NT2/D1 (cell line): ENCODE results near the gene BABAM1.

Source experiments
- DNase-seq: peaks from one replicate; pipeline ENCODE4 v3.0.0-alpha.2; 2011; ENCODE audit warnings: low read depth, low spot score
- H3K27me3 ChIP-seq: 2 replicates; pipeline ENCODE4 v1.6.0; 2011; ENCODE audit warnings: mild to moderate bottlenecking; ENCODE audit not compliant: insufficient read length, insufficient read depth
- H3K36me3 ChIP-seq: 2 replicates; pipeline ENCODE4 v1.6.1; 2011; ENCODE audit warnings: mild to moderate bottlenecking, low read length, mixed read lengths; ENCODE audit not compliant: insufficient read depth, insufficient read length
- H3K4me1 ChIP-seq: 2 replicates; pipeline ENCODE4 v1.5.1; 2011; ENCODE audit not compliant: insufficient read depth, insufficient read length
- H3K4me3 ChIP-seq: 2 replicates; pipeline ENCODE4 v1.5.1; 2011; ENCODE audit warnings: low read depth; ENCODE audit not compliant: insufficient read length
- H3K9ac ChIP-seq: 2 replicates; pipeline ENCODE4 v1.6.0; 2011; ENCODE audit warnings: low read depth; ENCODE audit not compliant: insufficient read length
- H3K9me3 ChIP-seq: 2 replicates; pipeline ENCODE4 v1.5.1; 2011; ENCODE audit warnings: mild to moderate bottlenecking, low read length; ENCODE audit not compliant: insufficient read depth
- SUZ12 ChIP-seq: IDR thresholded peaks from 2 replicates; pipeline ENCODE4 v1.6.1; 2011; ENCODE audit not compliant: insufficient read length, insufficient read depth; ENCODE audit errors: extremely low read depth
- YY1 ChIP-seq: IDR thresholded peaks from 2 replicates; pipeline ENCODE4 v1.6.1; 2011; ENCODE audit not compliant: insufficient read length, insufficient read depth
- ZNF274 ChIP-seq: IDR thresholded peaks from 2 replicates; pipeline ENCODE4 v1.6.1; 2011; ENCODE audit warnings: mild to moderate bottlenecking, low read depth, low read length

Gene BABAM1

DNA sequence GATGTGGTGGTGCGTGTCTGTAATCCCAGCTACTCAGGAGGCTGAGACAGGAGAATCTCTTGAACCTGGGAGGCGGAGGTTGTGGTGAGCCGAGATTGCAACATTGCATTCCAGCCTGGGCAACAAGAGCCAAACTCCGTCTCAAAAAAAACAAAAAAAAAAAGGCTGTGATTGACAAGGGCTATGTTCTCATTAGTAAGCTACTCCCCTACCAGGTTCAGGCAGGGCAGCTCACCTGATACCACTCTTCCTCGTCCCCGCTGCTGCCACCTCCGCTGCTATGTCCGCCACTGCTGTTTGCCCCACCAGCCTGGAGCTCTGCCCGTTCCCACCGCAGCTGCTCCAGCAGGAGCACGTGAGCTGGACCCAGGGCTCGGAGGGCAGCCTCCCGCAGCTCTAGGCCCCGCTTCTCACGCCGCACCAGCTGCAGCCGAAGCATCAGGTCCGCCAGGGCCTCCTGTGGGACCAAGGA is 12.1 kb upstream of the BABAM1 start:
- Histone ChIP-seq H3K4me1 (peaks cover 5% of the 10 kb centered on the region), H3K36me3 (no peaks in the 10 kb centered on the region), H3K4me3 (no peak overlapping the region), H3K27me3 (peaks cover 10% of the 10 kb centered on the region), H3K9me3 (peaks cover 26% of the 10 kb centered on the region; the same call in 1 of the 2 replicates), H3K9ac (no peak overlapping the region)
- DNase-seq = no peak
- TF ChIP-seq SUZ12 (no peak), YY1 (no peak), ZNF274 (no peak)

DNA sequence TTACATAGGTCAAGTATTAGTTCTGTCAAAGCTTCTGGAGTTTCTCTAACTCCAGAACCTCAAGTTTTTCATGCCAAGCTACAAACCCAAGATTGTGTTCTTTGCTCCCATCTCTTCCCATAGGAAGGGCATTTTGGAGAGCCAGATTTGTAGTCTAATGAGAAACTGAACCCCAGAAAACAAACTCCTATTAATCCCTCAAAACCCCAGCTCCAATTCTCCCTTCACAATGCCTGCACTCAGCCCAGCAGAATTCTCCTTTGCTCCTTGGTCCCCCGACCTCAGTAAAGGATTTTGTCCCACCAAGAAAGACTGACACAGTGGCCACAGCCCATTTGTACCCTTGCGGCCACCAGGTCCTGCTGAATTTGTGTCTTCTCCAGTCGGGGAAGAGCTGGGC is 11.1 kb upstream of the BABAM1 start:
- DNase-seq = no peak
- Histone ChIP-seq H3K9me3 (peaks cover 33% of the 10 kb centered on the region; the same call in 1 of the 2 replicates), H3K4me3 (no peak overlapping the region), H3K4me1 (peaks cover 5% of the 10 kb centered on the region), H3K9ac (no peak overlapping the region), H3K36me3 (no peaks in the 10 kb centered on the region), H3K27me3 (peaks cover 10% of the 10 kb centered on the region)
- TF ChIP-seq YY1 (no peak), ZNF274 (no peak), SUZ12 (no peak)

DNA sequence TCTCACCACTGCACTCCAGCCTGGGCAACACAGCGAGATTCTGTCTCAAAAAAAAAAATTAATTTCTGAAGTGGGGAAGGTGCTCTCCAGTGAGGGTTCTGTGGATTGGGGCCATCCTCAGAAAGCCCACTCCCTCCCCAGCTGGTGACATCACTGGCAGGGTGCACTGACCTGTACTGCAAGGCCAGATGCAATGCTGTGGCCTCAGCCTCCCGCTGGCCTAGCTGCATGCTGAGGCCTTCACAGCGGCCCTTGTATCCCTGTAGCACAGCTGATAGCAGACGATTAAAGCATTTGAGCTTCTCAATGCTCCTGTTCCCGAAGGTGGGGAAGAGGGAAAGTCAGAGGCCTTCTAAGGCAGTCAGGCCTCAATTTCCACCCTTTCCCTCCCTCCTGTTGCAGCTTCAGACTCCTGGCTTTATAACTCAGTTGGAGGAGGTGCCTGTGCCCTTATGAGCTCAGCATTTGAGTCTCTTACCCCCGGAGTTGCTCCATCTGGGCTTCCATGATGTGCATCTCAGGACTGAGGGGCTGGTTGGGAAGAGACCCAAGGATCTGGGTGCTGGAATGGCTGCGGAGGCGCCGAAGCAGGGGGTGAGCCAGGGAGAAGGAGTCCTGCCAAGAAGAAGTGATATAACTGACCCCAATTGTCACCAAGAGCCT is 8.0 kb upstream of the BABAM1 start:
- H3K9ac ChIP-seq = no peak overlapping the region
- H3K9me3 ChIP-seq = peaks cover 33% of the 10 kb centered on the region; the same call in 1 of the 2 replicates
- H3K4me3 ChIP-seq = no peak overlapping the region

DNA sequence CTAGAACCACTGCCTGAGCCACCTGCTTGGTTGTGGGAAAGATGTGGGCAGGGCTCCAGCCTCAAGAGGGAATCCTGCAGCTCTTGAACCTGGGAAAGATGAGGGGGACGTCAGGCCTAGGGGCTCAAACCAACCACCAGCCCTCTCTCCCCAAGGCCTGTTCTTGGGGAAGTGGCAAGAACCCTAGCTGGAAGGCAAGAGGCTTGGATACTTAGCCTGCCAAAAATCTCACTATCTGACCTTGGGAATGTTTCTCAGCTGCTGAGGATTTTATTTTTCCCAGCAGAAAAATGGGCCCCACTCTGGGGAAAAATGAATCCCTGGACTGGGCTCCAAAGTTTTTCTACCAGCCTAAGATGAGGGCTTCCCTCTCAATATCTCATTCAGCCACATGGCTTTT is 7.3 kb upstream of the BABAM1 start:
- TF ChIP-seq ZNF274 = no peak
- no peak for TF ChIP-seq SUZ12
- no peak for TF ChIP-seq YY1
- Histone ChIP-seq H3K27me3 (peaks cover 10% of the 10 kb centered on the region), H3K4me3 (no peak overlapping the region), H3K36me3 (no peaks in the 10 kb centered on the region), H3K4me1 (peaks cover under 1% of the 10 kb centered on the region), H3K9me3 (peaks cover 33% of the 10 kb centered on the region; the same call in 1 of the 2 replicates), H3K9ac (no peak overlapping the region)
- DNase-seq = no peak

More for the DNA sequence above, 8.0 kb upstream of the BABAM1 start:
- TF ChIP-seq YY1 = no peak
- no peak for TF ChIP-seq ZNF274
- no peak for TF ChIP-seq SUZ12
- Histone ChIP-seq H3K4me1 (peaks cover 5% of the 10 kb centered on the region), H3K36me3 (no peaks in the 10 kb centered on the region), H3K27me3 (peaks cover 10% of the 10 kb centered on the region)
- no peak for DNase-seq

DNA sequence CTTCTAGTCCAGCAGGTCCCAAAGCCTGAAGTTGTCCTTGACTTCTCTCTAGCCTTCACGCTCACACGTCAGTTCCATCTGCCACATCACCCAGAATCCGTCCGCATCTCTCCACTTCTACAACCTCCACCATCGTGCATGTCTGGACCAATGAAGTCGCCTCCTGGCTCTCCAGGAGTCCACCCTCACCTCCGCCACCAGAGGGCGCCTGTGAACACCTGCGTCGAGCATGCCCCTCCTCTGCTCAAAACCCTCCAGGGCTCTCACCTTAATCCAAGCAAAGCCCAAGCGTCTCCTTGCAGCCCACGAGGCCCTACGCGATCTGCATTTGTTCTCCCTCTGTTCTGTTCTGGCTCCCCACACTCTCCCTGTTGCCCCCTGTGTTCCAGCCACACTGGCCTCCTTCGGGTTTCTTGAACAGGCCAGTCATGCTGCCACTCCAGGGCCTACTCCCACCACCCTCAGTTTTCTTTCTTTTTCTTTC is 6.4 kb upstream of the BABAM1 start:
- Histone ChIP-seq H3K9ac (peak overlapping the region; percentile 38), H3K4me1 (no peaks in the 10 kb centered on the region), H3K4me3 (no peak overlapping the region), H3K36me3 (no peaks in the 10 kb centered on the region), H3K9me3 (peaks cover 33% of the 10 kb centered on the region; the same call in 1 of the 2 replicates), H3K27me3 (peaks cover 8% of the 10 kb centered on the region)
- DNase-seq = peak; percentile 90
- TF ChIP-seq YY1 (no peak), ZNF274 (no peak), SUZ12 (no peak)

DNA sequence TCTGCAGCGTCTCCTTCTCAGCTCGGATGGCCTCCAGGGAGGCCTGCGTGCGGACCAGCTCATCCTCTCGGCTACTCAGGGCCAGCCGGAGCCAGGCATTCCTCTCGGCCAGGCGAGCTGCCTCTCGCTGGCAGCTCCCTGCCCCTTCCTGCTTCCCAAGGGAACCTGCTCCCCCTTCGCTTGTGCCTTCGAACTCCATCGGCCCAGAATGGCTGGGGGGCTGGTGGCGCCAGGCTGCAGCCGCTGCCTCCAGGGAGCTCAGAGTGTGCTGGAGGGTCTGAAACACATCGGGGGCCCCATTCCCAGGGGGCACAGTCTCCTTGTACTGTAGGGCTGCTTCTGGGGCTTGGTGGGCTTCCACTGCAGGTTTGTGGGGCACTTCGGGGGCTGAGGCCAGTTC is 4.7 kb upstream of the BABAM1 start:
- H3K9ac ChIP-seq = no peak overlapping the region
- DNase-seq = no peak
- no peaks in the 10 kb centered on the region for H3K27me3 ChIP-seq
- H3K36me3 ChIP-seq = no peaks in the 10 kb centered on the region
- H3K9me3 ChIP-seq = peaks cover 33% of the 10 kb centered on the region; the same call in 1 of the 2 replicates
- no peaks in the 10 kb centered on the region for H3K4me1 ChIP-seq
- no peak overlapping the region for H3K4me3 ChIP-seq
- TF ChIP-seq YY1 = no peak
- no peak for TF ChIP-seq ZNF274
- TF ChIP-seq SUZ12 = no peak

DNA sequence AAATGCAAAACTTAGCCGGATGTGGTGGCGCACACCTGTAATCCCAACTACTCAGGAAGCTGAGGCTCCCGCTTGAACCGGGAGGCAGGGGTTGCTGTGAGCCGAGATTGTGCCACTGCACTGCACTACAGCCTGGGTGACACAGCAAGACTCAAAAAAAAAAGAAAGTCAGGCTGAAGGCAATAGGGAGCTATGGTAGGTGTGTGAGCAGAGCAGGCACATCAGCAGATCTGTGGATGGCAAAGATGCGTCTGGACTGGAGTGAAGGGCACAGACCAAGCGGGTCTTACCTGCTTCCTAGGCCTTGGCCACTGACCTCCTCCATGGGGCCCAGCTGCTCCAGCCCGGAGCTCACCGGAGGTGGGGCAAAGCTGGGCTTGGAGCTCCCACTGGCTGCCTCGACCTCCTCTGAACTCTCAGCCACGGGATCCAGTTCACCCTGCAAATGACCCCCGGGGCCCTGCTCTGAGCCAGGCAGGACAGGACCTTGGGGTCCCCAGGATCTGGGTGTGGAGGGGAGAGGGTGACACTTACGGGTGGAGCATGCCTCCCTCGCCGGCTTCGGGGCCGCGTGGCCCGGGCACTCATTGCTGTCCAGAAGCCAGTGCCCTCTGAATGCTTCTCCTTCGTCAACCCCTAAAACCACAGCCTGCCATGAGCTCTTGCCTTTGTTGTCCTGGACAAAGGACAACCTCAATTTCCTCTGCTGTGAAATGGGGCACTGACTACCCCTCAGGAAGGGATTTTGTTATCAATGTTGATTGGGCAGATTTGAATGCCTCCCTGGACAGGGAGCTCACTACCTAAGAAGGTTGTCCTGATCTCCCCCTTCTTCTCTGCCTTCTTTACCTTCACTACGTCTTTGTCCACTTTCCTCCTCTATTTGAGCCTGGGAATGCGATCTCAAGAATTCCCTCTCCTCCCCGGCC is 3.3 kb upstream of the BABAM1 start:
- TF ChIP-seq YY1 (no peak), SUZ12 (no peak), ZNF274 (no peak)
- Histone ChIP-seq H3K4me1 (no peaks in the 10 kb centered on the region), H3K36me3 (peaks cover 5% of the 10 kb centered on the region), H3K9me3 (peaks cover 19% of the 10 kb centered on the region; the same call in 1 of the 2 replicates), H3K27me3 (no peaks in the 10 kb centered on the region), H3K4me3 (no peak overlapping the region), H3K9ac (no peak overlapping the region)
- no peak for DNase-seq
